ENCODE results near the gene RGS7.
"Not testable (repeated sequence)": the region's sequence is repeated elsewhere in the genome, so short reads cannot be mapped to it uniquely, and the experiment has no call there.

RGS7 gene

DNA sequence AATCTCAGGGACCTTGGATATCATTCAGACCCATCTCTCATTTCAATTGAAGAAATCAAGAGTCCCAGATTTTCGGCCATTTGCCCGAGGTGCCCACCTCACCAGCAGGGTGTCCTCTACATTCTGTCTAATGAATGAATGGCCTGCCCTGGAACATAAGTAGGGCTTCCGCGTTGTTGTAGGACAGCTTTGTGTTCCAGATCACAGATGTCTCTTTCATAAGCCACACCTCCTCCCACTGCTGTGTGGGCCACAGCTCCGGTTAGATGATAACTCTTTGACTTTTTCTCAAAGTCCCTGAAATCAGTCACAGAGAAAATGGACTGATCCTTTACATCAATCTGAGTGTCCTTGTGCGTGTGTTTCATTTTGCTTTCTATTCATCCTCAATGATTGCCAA, 144.4 kb downstream of the RGS7 start:
- no peak for DNase-seq (ENCODE audit: low read depth in 2 of 2)

DNA sequence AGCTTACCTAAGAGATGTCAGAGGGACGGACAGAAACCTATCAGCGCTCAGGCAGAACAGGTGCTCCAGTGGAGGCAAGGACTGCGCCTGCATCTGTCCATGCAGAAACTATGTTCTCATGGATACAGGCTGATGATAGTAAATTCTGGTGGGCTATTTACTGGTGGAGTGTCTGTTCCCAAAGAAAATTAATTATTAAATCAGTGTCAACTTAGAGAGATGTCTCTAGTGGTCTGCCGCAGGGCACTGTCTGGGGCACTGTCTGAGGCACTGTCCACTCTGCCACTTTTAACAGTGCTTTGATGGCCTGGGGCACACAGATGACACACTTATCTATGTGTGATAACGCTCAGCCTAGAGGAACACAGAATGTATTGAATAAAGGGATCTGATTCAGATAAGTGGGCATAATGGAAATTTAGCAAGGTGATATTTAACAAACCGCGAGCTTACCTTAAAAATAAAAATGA, 148.1 kb downstream of the RGS7 start:
- no peak for DNase-seq (ENCODE audit: low read depth in 2 of 2)

DNA sequence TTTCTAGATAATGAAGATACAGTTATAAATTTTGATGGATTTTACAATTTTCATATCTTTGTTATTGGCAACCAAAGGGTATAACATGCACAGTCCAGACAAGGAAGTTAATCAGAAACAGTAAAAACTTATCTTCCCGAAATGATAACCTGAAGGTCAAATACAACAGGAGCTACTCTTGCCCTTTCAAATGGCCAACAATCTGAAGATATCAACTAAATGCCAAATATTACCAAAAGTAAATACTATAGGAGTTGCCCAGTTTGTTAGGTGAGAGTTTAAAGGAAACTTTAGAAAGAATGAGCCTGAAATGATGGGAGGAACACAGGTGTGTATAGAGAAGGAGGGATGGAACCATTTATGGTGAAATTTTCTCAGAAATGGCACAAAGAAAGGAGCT, 153.2 kb downstream of the RGS7 start:
- no peak for DNase-seq (ENCODE audit: low read depth in 2 of 2)

DNA sequence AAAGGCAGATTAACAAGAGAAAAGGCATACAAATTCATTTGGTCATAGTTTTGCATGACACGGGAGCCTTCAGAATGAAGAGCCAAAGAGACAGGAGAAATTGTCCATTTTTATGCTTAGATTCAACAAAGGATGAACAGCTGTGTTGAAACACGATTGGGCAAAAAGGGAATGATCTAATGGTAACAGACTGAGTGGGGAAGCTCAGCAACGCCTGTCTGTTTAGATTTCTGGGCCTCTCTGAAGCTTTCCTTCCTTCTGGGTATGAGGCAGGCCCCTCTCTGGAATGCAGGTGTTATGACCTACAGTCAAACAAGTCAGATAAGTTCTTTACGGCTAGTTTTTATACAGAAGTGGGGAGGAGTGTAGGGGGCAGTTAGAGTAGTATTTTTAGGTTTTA, 154.6 kb downstream of the RGS7 start:
- DNase-seq (ENCODE audit: low read depth in 2 of 2): no peak

DNA sequence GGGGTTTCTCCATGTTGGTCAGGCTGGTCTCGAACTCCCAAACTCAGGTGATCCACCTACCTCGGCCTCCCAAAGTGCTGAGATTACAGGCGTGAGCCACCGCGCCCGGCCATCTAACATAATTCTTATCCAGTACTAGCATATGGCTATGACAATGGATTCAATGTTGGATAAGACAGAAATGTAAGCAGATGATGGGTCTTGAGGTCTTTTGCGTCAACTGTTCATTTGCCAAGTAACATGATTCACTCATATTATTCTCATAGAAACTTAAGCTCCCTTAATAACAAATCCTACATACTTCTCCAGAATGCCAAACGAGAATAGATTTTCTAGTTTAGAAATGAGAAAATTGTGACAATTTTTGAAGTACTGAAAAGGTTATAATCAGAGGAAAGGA, 170.3 kb downstream of the RGS7 start:
- no peak for DNase-seq (ENCODE audit: low read depth in 2 of 2)

DNA sequence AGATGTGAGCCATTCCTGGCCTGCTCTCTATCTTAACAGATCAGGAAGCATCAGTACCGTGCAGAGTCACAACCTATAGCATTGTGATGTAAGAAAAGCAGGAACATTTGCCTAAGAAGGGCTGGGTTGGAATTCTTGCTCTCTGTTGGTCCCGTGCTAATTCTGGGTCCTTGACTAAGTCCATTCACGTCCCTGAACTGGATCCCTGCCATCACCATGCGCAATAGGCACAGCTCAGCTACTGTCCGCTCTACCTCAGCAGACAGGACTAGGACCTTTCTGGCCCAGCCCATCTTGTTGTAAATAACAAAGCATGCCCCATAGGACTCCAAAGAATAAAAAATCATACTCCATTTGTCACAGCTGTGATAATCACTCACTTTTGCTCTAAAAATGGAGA, 175.0 kb downstream of the RGS7 start:
- no peak for DNase-seq (ENCODE audit: low read depth in 2 of 2)

DNA sequence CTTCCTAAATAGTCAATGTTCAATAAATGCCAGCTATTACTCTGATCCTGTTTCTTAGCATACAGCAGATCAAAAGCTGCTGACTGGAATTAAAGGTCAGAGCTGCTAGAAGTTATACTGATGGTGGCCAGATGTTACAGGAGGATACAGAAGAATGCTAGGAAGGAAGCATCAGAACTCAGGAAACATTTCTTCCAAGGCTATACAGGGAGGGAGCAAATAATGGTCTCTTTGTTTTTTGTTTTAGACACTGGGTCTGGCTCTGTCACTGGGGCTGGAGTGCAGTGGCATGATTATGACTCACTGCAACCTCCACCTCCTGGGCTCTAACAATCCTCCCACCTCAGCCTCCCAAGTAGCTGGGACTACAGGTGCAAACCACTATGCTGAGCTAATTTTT, 175.5 kb downstream of the RGS7 start:
- DNase-seq (ENCODE audit: low read depth in 2 of 2): no peak

DNA sequence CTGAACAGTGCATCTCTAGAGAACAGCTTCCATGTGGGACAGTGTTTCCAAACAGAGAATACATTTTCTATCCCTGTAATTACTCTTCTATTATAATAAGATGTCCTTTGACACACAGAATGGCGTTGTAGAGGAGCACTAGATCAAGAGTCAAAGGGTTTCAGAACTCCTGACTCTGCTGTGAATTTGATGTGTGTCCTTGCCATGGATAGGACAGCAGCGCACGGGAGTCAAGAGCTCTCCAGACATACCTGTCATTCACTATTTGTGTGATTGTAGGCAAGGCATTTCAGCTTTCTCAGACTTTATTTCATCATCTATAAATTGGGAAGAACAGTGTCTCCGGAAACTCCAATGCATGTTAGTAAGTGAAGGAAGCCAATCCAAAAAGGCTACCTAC, 176.4 kb downstream of the RGS7 start:
- DNase-seq (ENCODE audit: low read depth in 2 of 2): no peak

DNA sequence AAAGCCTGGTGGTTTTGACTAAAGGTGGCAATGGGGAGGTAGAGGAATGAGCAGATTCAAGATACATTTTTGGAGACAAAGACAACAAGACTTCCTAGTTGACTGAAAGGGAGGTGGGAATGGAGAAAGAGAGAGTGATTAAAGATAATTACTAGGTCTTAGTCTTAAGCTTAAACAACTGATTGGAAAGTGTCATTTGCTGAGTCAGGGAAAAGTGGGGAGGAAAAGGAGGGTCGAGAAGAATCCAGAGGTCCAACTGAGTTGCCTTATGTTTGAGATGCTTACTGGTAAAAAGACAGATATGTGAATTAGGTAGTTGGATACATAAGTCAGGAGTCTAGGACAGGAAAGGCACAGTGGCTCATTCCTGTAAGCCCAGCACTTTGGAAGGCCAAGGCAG, 179.3 kb downstream of the RGS7 start:
- DNase-seq (ENCODE audit: low read depth in 2 of 2): no peak

DNA sequence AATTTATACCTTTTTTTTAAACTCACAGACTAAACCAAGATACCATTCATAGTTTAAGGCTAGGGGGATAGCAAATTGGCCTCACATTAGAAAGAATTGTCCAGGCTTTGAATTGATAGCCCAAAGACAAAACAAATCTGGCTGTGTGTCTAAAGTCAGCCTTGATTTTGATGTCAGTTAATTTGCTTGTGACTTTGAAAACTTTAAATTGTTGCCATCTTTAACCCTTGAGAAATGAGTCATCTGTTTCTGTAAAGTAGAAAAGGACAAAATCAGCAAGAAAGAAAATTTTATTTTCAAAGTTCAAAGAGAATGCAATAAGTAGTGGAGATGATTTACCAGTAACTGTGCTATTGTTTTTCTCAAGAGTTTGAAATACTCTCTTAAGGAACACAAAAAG, 184.5 kb downstream of the RGS7 start:
- no peak for DNase-seq (ENCODE audit: low read depth in 2 of 2)

DNA sequence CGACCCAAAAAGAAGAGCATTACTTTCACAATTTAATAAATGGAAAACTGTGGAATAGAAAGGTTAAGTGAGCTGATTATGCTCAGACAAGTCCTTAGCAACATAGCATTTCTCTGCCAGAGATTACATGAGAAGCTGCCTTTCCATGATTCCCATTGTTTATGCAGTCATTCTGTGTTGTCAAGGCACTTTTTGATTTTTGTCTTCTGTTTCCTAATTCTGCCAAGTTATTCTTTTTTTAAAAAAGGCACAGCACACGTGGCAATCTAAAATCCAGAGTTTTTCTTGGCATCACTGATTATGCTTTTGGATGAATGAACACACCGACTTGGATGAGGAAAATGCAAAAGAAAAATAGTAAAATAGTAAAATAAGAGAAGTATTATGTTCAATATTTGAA, 185.0 kb downstream of the RGS7 start:
- DNase-seq (ENCODE audit: low read depth in 2 of 2): no peak

DNA sequence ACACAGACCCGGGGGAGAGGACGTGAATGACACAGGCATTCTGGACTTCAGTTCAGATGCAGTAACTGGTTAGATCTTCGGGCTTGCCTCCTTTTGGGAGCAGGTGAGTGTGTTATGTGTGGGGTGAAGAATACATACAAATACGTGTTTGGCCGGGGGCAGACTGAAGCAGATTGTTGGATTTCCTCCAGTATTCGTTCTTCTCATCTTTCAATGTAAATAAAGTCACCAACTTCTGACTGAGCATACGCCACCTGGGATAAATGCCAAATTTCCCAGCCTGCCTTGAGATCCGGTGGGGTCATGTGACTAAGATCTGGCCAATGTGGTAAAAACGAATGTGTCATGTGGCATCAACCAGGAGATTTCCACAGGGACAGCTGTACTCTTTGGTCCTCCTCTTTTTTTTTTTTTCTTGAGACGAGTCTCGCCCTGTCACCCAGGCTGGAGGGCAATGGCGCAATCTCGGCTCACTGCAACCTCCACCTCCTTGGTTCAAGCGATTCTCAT, 189.8 kb downstream of the RGS7 start:
- DNase-seq (ENCODE audit: low read depth in 2 of 2): no peak

DNA sequence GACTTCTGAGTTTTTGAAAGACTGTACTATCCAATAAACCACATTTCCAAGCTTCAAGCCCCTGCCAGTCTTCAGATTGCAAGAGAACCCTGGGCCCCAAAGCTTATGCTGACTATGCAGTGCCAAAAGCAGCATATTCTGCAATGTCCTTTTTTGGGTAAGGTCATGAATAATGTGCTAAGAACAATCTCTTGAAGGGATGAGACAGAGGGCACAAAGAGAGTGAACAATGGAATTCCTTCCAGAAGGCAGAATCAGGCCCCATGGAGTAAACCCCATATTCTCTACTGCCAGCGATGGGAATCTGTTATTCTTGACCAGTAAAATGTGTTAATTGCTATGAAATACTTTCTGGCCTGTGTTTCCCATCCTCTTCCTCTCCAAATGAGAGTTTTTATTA, 190.4 kb downstream of the RGS7 start:
- no peak for DNase-seq (ENCODE audit: low read depth in 2 of 2)

DNA sequence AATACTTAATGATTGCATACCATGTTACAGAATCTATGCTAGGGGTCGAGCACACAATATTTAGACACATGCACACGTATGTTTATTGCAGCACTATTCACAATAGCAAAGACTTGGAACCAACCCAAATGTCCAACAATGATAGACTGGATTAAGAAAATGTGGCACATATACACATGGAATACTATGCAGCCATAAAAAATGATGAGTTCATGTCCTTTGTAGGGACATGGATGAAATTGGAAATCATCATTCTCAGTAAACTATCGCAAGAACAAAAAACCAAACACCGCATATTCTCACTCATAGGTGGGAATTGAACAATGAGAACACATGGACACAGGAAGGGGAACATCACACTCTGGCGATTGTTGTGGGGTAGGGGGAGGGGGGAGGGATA, 191.7 kb downstream of the RGS7 start:
- DNase-seq (ENCODE audit: low read depth in 2 of 2): not testable (repeated sequence)

DNA sequence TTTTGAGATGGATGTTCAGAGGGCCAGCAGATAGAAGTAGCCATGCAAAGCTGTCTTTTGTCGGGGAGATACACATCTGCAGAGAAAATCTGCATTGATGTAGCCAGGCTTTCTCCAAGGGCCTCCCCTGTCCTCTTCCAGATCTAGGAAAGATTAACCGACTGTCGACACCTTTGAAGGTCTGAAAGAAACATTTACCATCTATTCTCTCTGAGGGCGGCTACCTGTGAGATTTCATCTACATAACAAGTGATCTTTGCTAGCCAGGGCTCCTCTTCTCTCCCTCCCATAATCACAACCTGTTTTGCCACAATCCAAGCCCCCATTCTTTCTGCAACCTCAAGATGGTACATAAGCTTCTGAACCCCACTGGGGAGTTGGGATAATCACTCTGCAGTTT, 193.6 kb downstream of the RGS7 start:
- DNase-seq (ENCODE audit: low read depth in 2 of 2): no peak

DNA sequence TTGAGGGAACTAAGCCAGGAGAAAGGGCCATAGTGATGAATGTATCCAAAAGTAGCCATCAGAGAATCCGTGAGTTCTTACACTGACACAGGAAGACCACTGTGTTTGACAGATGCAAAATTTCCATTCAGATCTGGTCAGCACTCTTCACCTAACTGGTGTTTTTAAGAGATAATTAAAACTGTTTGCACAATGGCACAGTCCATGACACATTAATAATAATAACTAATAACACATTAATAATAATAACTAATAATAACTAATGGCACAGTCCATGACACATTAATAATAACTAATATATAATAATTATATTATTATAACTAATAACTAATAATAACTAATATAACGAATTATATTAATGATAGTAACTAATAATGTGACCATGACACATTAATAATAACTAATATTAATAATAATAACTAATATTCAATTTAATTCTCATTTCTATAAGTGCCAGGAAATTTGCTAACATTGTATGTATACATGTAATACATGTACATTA, 195.8 kb downstream of the RGS7 start:
- DNase-seq (ENCODE audit: low read depth in 2 of 2): no peak

DNA sequence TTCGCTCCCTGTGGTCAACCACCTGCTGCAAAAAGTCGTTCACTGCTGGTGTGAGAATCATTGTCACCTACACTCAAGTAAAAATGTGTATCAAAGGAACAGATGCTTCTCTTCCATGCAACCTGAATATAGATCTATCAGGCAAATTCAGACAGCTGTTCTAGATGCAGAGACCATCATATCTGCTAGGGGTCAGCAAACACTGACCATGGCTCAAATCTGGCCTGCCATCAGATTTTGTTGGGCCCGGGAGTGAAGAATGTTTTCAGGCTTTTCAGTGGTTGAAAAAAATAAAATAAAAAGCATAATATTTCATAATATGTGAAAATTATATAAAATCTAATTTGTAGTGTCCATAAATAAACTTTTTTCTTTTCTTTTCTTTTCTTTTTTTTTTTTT, 199.6 kb downstream of the RGS7 start:
- no peak for DNase-seq (ENCODE audit: low read depth in 2 of 2)

DNA sequence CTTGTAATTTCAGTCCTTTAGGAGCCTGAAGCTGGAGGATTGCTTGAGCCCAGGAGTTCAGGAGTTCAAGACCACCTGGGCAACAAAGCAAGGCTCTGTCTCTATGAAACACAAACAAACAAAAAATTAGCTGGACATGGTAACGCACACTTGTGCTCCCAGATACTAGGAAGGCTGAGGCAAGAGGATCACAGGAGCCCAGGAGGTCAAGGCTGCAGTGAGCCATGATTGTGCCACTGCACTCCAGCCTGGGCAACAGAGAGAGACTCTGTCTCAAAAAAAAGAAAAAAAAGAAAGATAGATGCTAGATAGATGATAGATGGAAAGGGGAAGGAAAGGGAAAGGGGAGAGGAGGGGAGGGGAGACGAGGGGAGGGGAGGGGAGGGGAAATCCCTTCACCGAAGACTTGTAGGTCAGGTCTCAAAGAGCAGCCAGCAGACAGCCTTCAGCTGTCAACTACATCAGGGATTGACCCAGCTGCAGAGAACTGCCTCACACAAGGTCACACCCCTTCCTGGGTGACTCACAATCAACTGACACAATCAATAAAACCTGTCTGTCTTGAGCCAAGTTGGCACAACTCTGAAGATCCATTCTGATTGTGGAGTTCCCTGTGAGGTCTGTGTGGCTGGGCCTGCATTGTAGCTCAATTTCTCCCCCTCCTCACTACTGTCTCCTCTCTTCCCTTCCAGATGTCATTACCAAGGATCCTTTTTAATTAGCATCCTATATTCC, 200.6 kb downstream of the RGS7 start:
- DNase-seq (ENCODE audit: low read depth in 2 of 2): no peak

DNA sequence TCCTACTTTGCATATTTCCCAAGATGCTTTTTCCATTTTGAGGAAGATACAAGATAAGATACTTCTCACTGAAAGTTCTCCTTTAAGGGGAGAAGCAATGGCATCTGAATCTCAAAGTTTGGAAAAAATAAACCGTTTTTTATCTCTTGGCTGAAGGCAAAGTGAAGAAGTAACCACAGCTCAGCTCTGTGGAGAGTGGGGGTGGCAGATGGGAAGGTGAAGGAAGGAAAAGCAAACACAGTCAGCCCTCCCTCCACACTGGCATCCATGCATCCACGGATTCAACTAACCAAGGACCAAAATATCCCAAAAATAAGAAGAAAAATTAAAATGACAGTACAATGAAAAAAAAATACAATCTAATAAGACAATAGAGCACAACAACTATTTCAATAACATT, 211.1 kb downstream of the RGS7 start:
- no peak for DNase-seq (ENCODE audit: low read depth in 2 of 2)

DNA sequence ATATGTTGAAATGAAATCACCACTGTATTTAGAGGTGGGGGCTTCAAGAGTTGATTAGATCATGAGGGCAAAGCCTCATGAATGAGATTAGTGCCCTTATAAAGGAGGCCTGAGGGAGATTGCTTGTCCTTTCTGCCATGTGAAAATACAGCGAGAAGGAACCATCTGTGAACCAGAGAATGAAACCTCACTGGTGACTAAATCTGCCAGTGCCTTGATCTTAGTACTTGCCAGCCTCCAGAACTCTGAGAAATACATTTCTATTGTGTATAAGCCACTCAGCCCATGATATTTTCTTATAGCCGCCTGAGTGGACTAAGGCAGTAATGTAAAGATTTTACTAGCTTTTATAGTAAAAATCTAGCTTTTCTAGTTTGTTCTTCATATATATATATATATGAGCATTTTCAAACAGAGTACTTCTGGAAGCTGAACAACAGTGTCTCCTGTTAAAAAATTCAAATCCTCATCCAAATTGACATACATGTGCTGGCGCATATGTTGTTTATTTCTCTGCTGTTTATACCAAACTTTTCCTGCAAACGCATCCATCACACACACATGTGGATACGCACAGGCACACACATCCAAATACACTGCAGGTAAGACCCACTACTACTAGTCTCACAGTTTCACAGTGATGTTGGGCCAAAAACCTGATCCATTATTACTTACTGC, 213.1 kb downstream of the RGS7 start:
- no peak for DNase-seq (ENCODE audit: low read depth in 2 of 2)

DNA sequence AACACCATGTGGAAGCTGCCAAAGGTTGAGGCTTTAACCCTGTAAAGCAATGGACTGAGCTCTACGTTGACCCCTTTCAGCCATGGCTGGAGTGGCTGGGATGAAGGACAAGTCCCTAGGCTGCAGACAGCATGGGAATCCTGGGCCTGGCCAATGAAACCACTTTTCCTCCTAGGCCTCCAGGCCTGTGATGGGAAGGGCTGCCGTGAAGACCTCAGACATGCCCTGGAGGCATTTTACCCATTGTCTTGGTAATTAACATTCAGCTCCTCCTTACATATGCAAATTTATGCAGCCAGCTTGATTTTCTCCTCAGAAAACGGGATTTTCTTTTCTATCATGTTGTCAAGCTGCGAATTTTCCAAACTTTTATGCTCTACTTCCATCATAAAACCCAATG, 214.5 kb downstream of the RGS7 start:
- no peak for DNase-seq (ENCODE audit: low read depth in 2 of 2)

DNA sequence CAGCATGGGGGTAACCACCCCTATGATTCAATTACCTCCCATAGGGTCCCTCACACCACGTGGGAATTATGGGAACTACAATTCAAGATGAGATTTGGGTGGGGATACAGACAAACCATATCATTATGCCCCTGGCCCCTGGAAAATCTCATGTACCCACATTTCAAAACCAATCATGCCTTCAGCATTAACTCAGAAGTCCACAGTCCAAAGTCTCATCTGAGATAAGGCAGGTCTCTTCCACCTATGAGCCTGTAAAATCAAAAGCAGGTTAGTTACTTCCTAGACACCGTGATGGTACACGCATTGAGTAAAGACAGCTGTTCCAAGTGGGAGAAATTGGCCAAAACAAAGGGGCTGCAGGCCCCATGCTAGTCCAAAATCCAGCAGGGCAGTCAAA, 215.4 kb downstream of the RGS7 start:
- not testable (repeated sequence) for DNase-seq (ENCODE audit: low read depth in 2 of 2)

DNA sequence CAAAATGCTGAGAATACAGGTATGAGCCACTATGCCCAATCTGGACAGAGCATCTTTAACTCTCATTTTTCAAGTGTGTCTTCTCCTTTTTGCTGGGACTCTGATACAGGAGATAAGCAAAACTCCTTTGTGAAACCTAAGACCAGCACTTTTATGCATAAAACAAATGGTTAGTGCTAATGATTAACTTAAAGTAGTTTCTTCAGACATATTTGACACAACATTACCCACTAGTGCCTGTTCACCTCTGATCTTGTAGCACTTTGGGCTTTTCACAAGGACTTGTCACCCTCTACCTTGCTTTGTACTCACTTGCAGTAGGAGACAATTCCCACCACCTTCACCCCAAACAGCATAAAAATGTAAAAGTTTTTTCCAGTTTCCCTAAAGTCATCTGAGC, 216.3 kb downstream of the RGS7 start:
- DNase-seq (ENCODE audit: low read depth in 2 of 2): no peak

Measured in stimulated activated CD4-positive, alpha-beta T cell treated with anti-CD3 and anti-CD28 coated beads, Interleukin-1b, Interleukin-23, amount 100 ng/mL, for 1 hour (primary cell).